ENCODE results near the gene TSHR. TPM values are rescaled to one million over a fixed set of nuclear protein-coding genes. Genes with fewer than 3 reads are reported as not detected.

The TSHR gene
- total RNA-seq, 4 donors from 2014 or later: 0.99 to 1.8 (median 1.1) TPM; not detected in 1

GRCh38 chr14:80965037-80965436 lies 9.6 kb downstream of the TSHR start:
- intact Hi-C loops (cut with DNase I; ENCODE audit: low total_unique reads): no loop called here
- H3K4me3 ChIP-seq (ENCODE audit: low read depth, poor library complexity, severe bottlenecking): no peak overlapping the region
- TF ChIP-seq CTCF (IDR thresholded peaks at IDR 0.05) (no peak), POLR2A (IDR thresholded peaks at IDR 0.05) (no peak)
- WGBS, 2 donors: 29 to 36% methylated on average over 5 of the region's 5 CpGs
- DNase-seq (ENCODE audit: low spot score in 2 of 2): no peak

GRCh38 chr14:80973931-80974641 lies 18.7 kb downstream of the TSHR start:
- intact Hi-C loops (cut with DNase I; ENCODE audit: low total_unique reads): no loop called here
- no peak overlapping the region for H3K4me3 ChIP-seq (ENCODE audit: low read depth, poor library complexity, severe bottlenecking)
- TF ChIP-seq POLR2A (IDR thresholded peaks at IDR 0.05): no peak
- no peak for TF ChIP-seq CTCF (IDR thresholded peaks at IDR 0.05)
- 24 to 36% methylated on average over 5 of the region's 5 CpGs for WGBS, 2 donors
- no peak for DNase-seq (ENCODE audit: low spot score in 2 of 2)

GRCh38 chr14:80974679-80975078 lies 19.3 kb downstream of the TSHR start:
- no peak for TF ChIP-seq POLR2A (IDR thresholded peaks at IDR 0.05)
- TF ChIP-seq CTCF (IDR thresholded peaks at IDR 0.05): no peak
- H3K4me3 ChIP-seq (ENCODE audit: low read depth, poor library complexity, severe bottlenecking): no peak overlapping the region
- 23% methylated on average over 2 of the region's 2 CpGs for WGBS, 2 donors
- no peak for DNase-seq (ENCODE audit: low spot score in 2 of 2)
- intact Hi-C loops (cut with DNase I; ENCODE audit: low total_unique reads): no loop called here

- intact Hi-C loops (cut with DNase I; ENCODE audit: low total_unique reads): no loop called here
- DNase-seq (ENCODE audit: low spot score in 2 of 2): no peak
- H3K4me3 ChIP-seq (ENCODE audit: low read depth, poor library complexity, severe bottlenecking): no peak overlapping the region
- no peak for TF ChIP-seq CTCF (IDR thresholded peaks at IDR 0.05)
- no peak for TF ChIP-seq POLR2A (IDR thresholded peaks at IDR 0.05)
Observed at GRCh38 chr14:80977221-80977620, 21.8 kb downstream of the TSHR start.

GRCh38 chr14:80978403-80978802 lies 23.0 kb downstream of the TSHR start:
- intact Hi-C loops (cut with DNase I; ENCODE audit: low total_unique reads): no loop called here
- DNase-seq (ENCODE audit: low spot score in 2 of 2): no peak
- no peak overlapping the region for H3K4me3 ChIP-seq (ENCODE audit: low read depth, poor library complexity, severe bottlenecking)
- no peak for TF ChIP-seq CTCF (IDR thresholded peaks at IDR 0.05)
- no peak for TF ChIP-seq POLR2A (IDR thresholded peaks at IDR 0.05)
- 63 to 78% methylated on average over 2 of the region's 2 CpGs for WGBS, 2 donors

- no peak overlapping the region for H3K4me3 ChIP-seq (ENCODE audit: low read depth, poor library complexity, severe bottlenecking)
- no peak for TF ChIP-seq CTCF (IDR thresholded peaks at IDR 0.05)
- no peak for TF ChIP-seq POLR2A (IDR thresholded peaks at IDR 0.05)
- WGBS, 2 donors: 82 to 84% methylated on average over 2 of the region's 2 CpGs
- intact Hi-C loops (cut with DNase I; ENCODE audit: low total_unique reads): no loop called here
- DNase-seq (ENCODE audit: low spot score in 2 of 2): no peak
Observed at GRCh38 chr14:80979951-80980350, 24.5 kb downstream of the TSHR start.
